C4-2B (cell line): ENCODE results near the gene DCDC2C.

Source experiments
- CTCF ChIP-seq: fragments of 450-650 bp; conservative IDR thresholded peaks from 2 replicates; pipeline ENCODE4 v1.5.1; 2017; ENCODE audit warnings: mild to moderate bottlenecking
- ZFX ChIP-seq: fragments of 450-650 bp; IDR thresholded peaks from 2 replicates; pipeline ENCODE4 v1.6.1; 2017

GRCh38 chr2:3654531-3655225, 48.7 kb upstream of the DCDC2C start:
- TF ChIP-seq CTCF (no peak), ZFX (no peak)
